ENCODE data around the gene TBCE. TPM values are rescaled to one million over a fixed set of nuclear protein-coding genes. Genes with fewer than 3 reads are reported as not detected.

The TBCE gene
- total and polyA plus RNA-seq, 9 of the 15 experiments (the other 6 are each of a cell fraction or from before 2014, with no cell fraction given): 52.6 to 92.1 (median 82.1) TPM

DNA sequence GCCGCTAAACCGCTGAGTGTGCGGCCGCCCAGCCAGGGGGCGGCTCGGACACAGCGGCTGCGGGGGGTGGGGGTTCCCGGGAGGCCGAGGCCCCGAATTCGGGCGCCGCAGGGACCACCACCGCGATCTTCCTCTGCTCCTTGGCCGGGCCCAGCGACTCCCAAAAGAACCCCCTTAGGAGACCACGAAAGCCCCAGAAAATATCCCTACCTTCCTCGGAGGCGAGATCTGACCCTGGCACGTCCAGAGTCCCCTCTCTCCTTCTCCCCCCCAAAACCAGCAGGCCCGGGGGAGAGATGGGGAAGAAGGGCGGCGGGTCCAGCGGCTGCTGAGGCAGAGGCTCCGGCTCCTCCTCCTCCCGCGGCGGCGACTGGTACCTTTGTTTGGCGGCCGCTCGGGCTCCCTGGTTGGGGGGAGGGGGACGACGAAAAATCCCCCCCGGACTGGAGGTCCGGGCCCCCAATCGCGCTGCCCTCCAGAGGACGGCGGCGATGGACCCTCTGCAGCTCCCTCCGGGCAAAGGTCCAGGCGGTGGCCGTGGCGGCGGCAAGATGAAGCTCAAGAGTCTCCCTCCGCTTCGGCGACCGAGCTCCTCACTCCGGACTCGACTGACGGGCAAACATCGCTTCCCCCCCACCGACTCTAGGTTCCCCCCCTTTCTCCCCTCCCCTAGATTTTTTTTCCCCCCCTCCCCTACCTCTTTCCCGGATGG is 39.5 kb upstream of the TBCE start, which contains the start of gene ARID4B (continued):
- TF ChIP-seq MYNN (IDR thresholded peaks at IDR 0.05) (no peak), MYNN (CRISPR knock-in tag; IDR thresholded peaks at IDR 0.05) (no peak), ARID2 (IDR thresholded peaks at IDR 0.05) (no peak), KDM1A (IDR thresholded peaks at IDR 0.05) (peak in 1 of 2 experiments; percentile 82; a peak in 1 of 4 replicates), NFYB (IDR thresholded peaks at IDR 0.05; ENCODE audit: extremely low read depth, insufficient read length) (no peak), ZFX (CRISPR knock-in tag; IDR thresholded peaks at IDR 0.05) (peak; percentile 75), COPS2 (conservative IDR thresholded peaks at IDR 0.05) (no peak), TOE1 (IDR thresholded peaks at IDR 0.05; ENCODE audit: borderline replicate concordance) (0 out of 2 replicates have a peak, but pooled peaks have one; percentile 54), TOE1 (CRISPR knock-in tag; IDR thresholded peaks at IDR 0.05; ENCODE audit: borderline replicate concordance, low read depth) (no peak), HDAC3 (IDR thresholded peaks at IDR 0.05; ENCODE audit: borderline replicate concordance, partially characterized antibody) (no peak), ZNF224 (CRISPR knock-in tag; IDR thresholded peaks at IDR 0.05) (no peak), MAFF (IDR thresholded peaks at IDR 0.05; ENCODE audit: low read length) (no peak), CCNT2 (IDR thresholded peaks at IDR 0.05; ENCODE audit: borderline replicate concordance, extremely low read depth, insufficient read length, low read depth, low read length) (no peak), CBFA2T2 (conservative IDR thresholded peaks at IDR 0.05) (no peak), SMAD1 (IDR thresholded peaks at IDR 0.05; ENCODE audit: low read depth, low read length, partially characterized antibody) (no peak), MCM3 (IDR thresholded peaks at IDR 0.05) (no peak)
- TF ChIP-seq, protein P1, sequence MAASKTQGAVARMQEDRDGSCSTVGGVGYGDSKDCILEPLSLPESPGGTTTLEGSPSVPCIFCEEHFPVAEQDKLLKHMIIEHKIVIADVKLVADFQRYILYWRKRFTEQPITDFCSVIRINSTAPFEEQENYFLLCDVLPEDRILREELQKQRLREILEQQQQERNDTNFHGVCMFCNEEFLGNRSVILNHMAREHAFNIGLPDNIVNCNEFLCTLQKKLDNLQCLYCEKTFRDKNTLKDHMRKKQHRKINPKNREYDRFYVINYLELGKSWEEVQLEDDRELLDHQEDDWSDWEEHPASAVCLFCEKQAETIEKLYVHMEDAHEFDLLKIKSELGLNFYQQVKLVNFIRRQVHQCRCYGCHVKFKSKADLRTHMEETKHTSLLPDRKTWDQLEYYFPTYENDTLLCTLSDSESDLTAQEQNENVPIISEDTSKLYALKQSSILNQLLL (CRISPR knock-in tag; IDR thresholded peaks at IDR 0.05; ENCODE audit: borderline replicate concordance): no peak
- TF ChIP-seq, protein P2, sequence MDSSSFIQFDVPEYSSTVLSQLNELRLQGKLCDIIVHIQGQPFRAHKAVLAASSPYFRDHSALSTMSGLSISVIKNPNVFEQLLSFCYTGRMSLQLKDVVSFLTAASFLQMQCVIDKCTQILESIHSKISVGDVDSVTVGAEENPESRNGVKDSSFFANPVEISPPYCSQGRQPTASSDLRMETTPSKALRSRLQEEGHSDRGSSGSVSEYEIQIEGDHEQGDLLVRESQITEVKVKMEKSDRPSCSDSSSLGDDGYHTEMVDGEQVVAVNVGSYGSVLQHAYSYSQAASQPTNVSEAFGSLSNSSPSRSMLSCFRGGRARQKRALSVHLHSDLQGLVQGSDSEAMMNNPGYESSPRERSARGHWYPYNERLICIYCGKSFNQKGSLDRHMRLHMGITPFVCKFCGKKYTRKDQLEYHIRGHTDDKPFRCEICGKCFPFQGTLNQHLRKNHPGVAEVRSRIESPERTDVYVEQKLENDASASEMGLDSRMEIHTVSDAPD (CRISPR knock-in tag; IDR thresholded peaks at IDR 0.05): no peak
- TF ChIP-seq, protein P3, sequence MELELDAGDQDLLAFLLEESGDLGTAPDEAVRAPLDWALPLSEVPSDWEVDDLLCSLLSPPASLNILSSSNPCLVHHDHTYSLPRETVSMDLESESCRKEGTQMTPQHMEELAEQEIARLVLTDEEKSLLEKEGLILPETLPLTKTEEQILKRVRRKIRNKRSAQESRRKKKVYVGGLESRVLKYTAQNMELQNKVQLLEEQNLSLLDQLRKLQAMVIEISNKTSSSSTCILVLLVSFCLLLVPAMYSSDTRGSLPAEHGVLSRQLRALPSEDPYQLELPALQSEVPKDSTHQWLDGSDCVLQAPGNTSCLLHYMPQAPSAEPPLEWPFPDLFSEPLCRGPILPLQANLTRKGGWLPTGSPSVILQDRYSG (tag; conservative IDR thresholded peaks at IDR 0.05; ENCODE audit: low read depth): no peak
- TF ChIP-seq, protein P4, sequence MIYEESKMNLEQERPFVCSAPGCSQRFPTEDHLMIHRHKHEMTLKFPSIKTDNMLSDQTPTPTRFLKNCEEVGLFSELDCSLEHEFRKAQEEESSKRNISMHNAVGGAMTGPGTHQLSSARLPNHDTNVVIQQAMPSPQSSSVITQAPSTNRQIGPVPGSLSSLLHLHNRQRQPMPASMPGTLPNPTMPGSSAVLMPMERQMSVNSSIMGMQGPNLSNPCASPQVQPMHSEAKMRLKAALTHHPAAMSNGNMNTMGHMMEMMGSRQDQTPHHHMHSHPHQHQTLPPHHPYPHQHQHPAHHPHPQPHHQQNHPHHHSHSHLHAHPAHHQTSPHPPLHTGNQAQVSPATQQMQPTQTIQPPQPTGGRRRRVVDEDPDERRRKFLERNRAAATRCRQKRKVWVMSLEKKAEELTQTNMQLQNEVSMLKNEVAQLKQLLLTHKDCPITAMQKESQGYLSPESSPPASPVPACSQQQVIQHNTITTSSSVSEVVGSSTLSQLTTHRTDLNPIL (CRISPR knock-in tag; IDR thresholded peaks at IDR 0.05): no peak
- TF ChIP-seq, protein P5, sequence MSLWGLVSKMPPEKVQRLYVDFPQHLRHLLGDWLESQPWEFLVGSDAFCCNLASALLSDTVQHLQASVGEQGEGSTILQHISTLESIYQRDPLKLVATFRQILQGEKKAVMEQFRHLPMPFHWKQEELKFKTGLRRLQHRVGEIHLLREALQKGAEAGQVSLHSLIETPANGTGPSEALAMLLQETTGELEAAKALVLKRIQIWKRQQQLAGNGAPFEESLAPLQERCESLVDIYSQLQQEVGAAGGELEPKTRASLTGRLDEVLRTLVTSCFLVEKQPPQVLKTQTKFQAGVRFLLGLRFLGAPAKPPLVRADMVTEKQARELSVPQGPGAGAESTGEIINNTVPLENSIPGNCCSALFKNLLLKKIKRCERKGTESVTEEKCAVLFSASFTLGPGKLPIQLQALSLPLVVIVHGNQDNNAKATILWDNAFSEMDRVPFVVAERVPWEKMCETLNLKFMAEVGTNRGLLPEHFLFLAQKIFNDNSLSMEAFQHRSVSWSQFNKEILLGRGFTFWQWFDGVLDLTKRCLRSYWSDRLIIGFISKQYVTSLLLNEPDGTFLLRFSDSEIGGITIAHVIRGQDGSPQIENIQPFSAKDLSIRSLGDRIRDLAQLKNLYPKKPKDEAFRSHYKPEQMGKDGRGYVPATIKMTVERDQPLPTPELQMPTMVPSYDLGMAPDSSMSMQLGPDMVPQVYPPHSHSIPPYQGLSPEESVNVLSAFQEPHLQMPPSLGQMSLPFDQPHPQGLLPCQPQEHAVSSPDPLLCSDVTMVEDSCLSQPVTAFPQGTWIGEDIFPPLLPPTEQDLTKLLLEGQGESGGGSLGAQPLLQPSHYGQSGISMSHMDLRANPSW (CRISPR knock-in tag; IDR thresholded peaks at IDR 0.05): no peak
